COLO668 (cell line): ENCODE data around the gene GRID2.

Experiments used
- DNase-seq: peaks from one replicate; lab custom pipeline; 2025; ENCODE audit not compliant: unreplicated experiment; lab: John Stamatoyannopoulos, UW

Gene GRID2

GRCh38 chr4:92520563-92520962, 216.8 kb downstream of the GRID2 start:
- DNase-seq: no peak

DNA sequence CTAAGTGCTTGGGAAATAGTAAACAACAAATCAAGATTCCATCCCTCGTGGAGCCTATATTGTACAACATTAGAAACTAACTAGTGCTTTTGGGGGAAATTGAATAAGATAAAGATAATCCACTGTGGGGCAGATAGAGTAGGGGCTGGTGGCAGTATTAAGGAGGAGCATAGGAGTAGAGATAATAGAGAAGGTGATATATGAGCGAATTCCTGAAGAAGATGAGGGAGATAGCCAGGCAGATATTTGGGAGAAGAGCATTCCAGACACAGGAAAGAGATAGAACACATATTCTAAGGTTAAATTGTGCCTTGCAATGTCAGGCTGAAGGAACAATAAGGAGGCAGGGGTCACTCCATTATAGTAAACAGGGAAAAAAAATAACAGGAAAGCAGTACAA, 218.2 kb downstream of the GRID2 start:
- DNase-seq: no peak

DNA sequence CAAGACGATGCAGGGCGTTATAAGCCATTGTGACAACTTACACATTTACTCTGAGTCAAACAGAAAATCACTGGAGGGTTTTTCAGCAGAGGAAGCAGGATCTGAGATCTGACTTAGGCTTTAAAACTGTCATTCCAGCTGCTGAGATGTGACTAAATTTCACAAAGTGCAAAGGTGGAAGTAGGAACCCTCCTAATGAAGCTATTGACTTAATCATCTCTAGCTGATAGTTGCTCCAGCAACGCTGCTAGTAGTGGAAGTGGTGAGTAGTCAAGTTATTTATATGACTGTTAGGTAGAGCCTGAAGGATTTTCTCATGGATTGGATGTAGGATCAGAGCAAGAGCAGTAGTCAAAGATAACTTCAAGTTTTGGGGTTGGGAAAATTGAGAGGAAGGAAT, 218.6 kb downstream of the GRID2 start:
- DNase-seq: no peak

DNA sequence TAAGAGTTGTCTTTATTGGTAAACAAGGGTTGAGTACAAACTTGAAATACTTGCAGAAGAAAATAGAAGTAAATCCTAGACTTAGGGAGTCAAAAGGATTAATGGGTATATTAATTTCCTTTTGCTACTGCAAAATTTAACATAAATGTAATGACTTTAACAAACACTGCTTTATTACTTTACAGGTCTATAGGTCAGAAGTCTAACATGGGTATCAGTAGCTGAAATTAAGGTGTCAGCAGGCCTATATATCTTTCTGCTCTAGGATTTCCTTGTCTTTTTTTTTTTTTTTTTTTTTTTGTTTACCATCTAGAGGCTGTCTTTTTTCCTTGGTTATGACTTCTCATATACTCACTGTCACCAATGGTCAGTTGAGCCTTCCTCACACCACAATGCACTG, 220.4 kb downstream of the GRID2 start:
- no peak for DNase-seq

- DNase-seq: no peak
These were observed 224.8 kb downstream of the GRID2 start for GRCh38 chr4:92528541-92528940.

GRCh38 chr4:92529510-92529909, 225.7 kb downstream of the GRID2 start:
- no peak for DNase-seq

DNA sequence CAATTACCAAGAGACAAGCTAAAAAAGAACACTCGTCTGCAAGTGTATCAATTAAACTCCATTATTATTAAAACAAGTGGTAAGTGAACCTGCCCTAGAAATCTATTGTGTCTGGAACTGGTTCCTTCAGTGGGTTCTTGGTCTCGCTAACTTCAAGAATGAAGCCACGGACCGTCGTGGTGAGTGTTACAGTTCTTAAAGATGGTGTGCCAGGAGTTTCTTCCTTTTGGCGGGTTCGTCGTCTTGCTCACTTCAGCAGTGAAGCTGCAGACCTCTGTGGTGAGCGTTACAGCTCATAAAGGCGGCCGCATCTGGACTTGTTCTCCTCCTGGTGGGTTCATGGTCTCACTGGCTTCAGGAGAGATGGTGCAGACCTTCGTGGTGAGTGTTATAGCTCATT, 231.8 kb downstream of the GRID2 start:
- no peak for DNase-seq

GRCh38 chr4:92551616-92552015, 247.8 kb downstream of the GRID2 start:
- no peak for DNase-seq

- no peak for DNase-seq
These were observed 262.5 kb downstream of the GRID2 start for GRCh38 chr4:92566269-92566668.

- no peak for DNase-seq
These were observed 277.1 kb downstream of the GRID2 start for GRCh38 chr4:92580816-92581215.

DNA sequence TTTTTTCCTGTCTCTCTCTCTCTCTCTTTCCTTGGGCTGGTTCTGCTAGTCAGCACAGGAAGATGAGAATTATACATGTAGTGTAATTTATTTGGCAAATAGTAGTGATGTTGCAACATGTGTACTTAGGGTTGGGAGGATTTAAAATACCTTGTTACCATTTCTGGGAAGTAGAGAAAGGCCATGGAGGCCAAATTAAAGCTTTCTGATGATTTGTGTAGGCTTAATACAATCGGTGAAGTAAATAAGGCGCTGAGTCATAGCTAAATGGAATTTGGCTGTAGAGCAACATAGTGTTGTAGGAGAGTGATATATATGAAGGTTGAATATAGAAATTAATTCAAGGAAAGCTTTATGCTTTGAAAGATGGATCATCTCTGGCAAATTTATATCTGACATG, 295.3 kb downstream of the GRID2 start:
- no peak for DNase-seq

DNA sequence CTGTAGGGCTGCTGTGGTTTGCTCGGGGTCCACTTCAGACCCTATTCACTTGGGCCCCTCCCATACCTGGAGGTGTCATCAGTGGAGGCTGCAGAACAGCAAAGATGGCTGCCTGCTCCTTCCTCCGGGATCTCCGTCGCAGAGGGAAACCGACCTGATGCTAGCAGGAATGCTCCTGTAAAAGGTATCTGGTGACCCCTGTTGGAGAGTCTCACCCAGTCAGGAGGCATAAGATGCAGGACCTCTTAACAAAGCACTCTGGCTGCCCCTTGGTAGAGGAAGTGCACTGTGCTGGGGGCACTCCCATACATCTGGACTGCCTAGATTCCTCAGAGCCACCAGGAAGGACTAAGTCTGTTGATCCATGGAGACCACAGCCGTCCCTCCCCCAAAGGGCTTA, 296.9 kb downstream of the GRID2 start:
- no peak for DNase-seq

- no peak for DNase-seq
These were observed 302.5 kb downstream of the GRID2 start for GRCh38 chr4:92606227-92606626.

DNA sequence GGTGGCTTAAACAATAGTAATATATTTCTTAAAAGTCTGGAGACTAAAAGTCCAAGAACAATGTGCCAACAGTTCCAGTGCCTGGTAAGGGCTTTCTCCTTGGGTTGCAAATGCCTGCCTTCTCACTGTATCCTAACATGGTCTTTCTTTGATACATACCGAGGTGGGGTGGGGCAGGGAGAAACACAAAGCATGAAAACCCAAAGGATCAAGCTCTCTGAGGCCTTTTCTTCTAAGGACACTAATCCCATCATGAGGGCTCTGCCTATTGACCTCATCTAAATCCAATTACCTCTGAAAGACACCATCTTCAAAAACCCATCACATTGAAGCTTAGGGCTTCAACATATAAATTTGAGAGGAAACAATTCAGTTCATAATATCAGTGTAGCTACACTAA, 311.3 kb downstream of the GRID2 start:
- no peak for DNase-seq

- no peak for DNase-seq
These were observed 315.2 kb downstream of the GRID2 start for GRCh38 chr4:92618968-92619367.

DNA sequence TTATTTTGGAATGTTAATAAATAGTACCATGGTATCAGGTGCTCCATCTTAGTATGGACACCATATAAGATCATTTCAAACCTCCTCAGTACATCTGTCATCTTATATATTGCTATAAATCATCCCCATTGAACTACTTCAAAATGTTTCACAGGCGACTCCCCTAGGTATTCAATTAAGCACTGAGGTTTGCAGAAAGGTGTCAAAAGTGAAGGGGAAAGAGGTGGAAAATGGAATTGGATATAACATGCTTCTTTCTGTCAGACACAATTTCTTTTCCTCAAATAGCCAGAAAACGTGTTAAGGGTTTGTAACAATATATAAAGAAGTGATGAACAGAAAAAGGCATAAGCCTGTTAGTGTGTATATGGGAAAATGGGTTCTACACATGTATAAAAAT, 325.5 kb downstream of the GRID2 start:
- DNase-seq: no peak

GRCh38 chr4:92634882-92635281, 331.1 kb downstream of the GRID2 start:
- no peak for DNase-seq

DNA sequence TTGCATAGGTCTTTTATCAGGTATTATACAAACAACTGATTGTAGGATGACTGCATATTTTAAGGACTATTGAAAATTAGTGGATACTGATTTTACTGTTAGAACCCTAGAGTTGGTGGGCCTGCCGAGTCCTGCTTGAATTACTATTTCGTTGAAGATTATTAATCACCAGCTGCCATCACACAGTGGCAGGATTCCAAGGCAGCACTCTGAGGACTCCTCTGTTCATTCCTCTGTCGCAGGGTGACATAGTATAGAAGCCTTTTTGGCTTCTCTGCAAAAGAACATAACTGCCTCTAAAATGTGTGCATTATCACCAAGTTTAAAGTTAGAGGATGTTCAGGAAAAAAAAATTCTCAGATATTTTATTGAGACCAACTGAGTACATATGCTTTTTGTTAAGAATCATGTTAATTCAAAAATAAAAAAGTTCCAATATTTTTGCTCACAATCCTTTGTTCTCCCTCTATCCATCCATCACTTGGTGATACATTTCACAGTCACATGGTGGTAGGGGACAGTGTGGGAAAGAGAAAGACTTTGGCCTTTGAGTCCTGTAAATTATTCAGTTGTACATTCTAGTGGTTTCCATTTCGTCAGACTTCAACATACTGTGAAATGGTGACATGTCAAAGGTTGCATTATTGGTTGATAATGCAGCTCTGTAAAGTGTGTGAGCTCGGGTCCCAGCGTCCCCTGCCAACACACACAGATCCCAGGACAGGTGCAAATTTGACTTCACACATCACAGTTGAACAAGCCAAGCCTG, 332.5 kb downstream of the GRID2 start:
- no peak for DNase-seq

- DNase-seq: no peak
These were observed 337.6 kb downstream of the GRID2 start for GRCh38 chr4:92641409-92641808.

- DNase-seq: no peak
These were observed 343.1 kb downstream of the GRID2 start for GRCh38 chr4:92646826-92647225.

DNA sequence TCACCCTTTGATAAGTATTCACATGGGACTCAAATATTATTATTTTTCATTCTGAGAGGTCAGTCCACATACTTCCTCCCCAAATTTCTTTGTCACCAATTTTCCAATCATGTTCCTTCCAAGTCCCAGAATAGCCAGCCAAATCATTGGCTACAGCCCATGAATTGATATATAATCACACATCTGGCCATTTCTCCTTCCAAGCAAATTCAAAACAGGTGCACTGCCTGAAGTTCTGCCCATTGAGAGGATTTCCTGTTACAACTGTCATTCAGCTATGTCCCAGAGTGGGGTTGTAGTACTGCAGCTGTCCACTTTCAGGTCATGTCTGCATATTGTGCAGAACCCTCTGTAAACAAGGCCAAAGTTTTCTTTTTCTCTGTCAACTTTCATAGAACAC, 347.8 kb downstream of the GRID2 start:
- no peak for DNase-seq

- no peak for DNase-seq
These were observed 350.3 kb downstream of the GRID2 start for GRCh38 chr4:92654084-92654483.

- no peak for DNase-seq
These were observed 353.9 kb downstream of the GRID2 start for GRCh38 chr4:92657695-92658094.
